ENCODE results near the gene FRZB.
"Not testable (repeated sequence)": the region's sequence is repeated elsewhere in the genome, so short reads cannot be mapped to it uniquely, and the experiment has no call there.

Gene FRZB

GRCh38 chr2:182887753-182888415 lies 21.4 kb upstream of the FRZB start:
- DNase-seq, result no peak

- no peak for DNase-seq
Observed at GRCh38 chr2:182887093-182887492, 20.7 kb upstream of the FRZB start.

- DNase-seq, result no peak
Observed at GRCh38 chr2:182885771-182886170, 19.3 kb upstream of the FRZB start.

GRCh38 chr2:182883451-182883850 lies 17.0 kb upstream of the FRZB start:
- DNase-seq, result no peak

- not testable (repeated sequence) for DNase-seq
Observed at GRCh38 chr2:182880100-182880499, 13.7 kb upstream of the FRZB start.

GRCh38 chr2:182876653-182877052 lies 10.2 kb upstream of the FRZB start:
- DNase-seq, result not testable (repeated sequence)

- DNase-seq, result peak in 1 of 2 experiments; percentile 11
Observed at GRCh38 chr2:182870227-182870626, 3.8 kb upstream of the FRZB start.

- DNase-seq, result no peak
Observed at GRCh38 chr2:182868054-182868796, 1.8 kb upstream of the FRZB start.

- DNase-seq, result no peak
Observed at GRCh38 chr2:182867426-182868053, 1.1 kb upstream of the FRZB start.

- no peak for DNase-seq
Observed at GRCh38 chr2:182866095-182866460, 359 bp downstream of the FRZB start.

GRCh38 chr2:182864949-182865570 lies 1.4 kb downstream of the FRZB start:
- no peak for DNase-seq

GRCh38 chr2:182863642-182864041 lies 2.8 kb downstream of the FRZB start:
- DNase-seq, result no peak

- no peak for DNase-seq
Observed at GRCh38 chr2:182862091-182862490, 4.3 kb downstream of the FRZB start.

GRCh38 chr2:182860858-182861257 lies 5.6 kb downstream of the FRZB start:
- DNase-seq, result no peak

- no peak for DNase-seq
Observed at GRCh38 chr2:182858671-182859070, 7.8 kb downstream of the FRZB start.

GRCh38 chr2:182855376-182855775 lies 11.1 kb downstream of the FRZB start:
- no peak for DNase-seq

GRCh38 chr2:182854375-182855105 lies 11.9 kb downstream of the FRZB start:
- DNase-seq, result no peak

GRCh38 chr2:182852801-182853200 lies 13.6 kb downstream of the FRZB start:
- no peak for DNase-seq

- no peak for DNase-seq
Observed at GRCh38 chr2:182852090-182852489, 14.3 kb downstream of the FRZB start.

- no peak for DNase-seq
Observed at GRCh38 chr2:182845794-182846417, 20.5 kb downstream of the FRZB start.

GRCh38 chr2:182836451-182836850 lies 30.0 kb downstream of the FRZB start:
- DNase-seq, result no peak

- no peak for DNase-seq
Observed at GRCh38 chr2:182834293-182834692, 32.1 kb downstream of the FRZB start.
